OCI-LY3 (cell line): ENCODE results near the gene WWOX.

Experiments used
- H2AFZ ChIP-seq: fragments of 200-600, 300-600 bp; shearing (Covaris generic); 2 replicates; pipeline ENCODE4 v1.6.0; 2014; ENCODE audit warnings: antibody characterized with exemption, low read depth, low read length
- H3K27ac ChIP-seq: fragments of 200-600, 300-600 bp; sonication (generic); 2 replicates; pipeline ENCODE4 v1.5.1; 2014; ENCODE audit warnings: mild to moderate bottlenecking, low read length, moderate library complexity, mixed read lengths
- H3K27me3 ChIP-seq: fragments of 200-600, 300-600 bp; sonication (generic); 2 replicates; pipeline ENCODE4 v1.6.1; 2014; ENCODE audit warnings: low read depth, low read length, mixed read lengths
- H3K36me3 ChIP-seq: fragments of 200-600, 300-600 bp; sonication (generic); replicated peaks from 2 replicates; pipeline ENCODE3; 2014; ENCODE audit warnings: low read depth, low read length, mixed read lengths
- H3K4me1 ChIP-seq: fragments of 300-600, 200-600 bp; sonication (generic); 2 replicates; pipeline ENCODE4 v1.6.1; 2014; ENCODE audit warnings: low read length, mixed read lengths
- H3K4me2 ChIP-seq: fragments of 200-600, 300-600 bp; sonication (generic); 2 replicates; pipeline ENCODE4 v1.6.1; 2014; ENCODE audit warnings: low read length, mixed read lengths
- H3K4me3 ChIP-seq: fragments of 300-600, 200-600 bp; sonication (generic); 2 replicates; pipeline ENCODE4 v1.5.1; 2014; ENCODE audit warnings: antibody characterized with exemption, mild to moderate bottlenecking, low read length, moderate library complexity
- H3K79me2 ChIP-seq: fragments of 300-600, 200-600 bp; shearing (Covaris generic); 2 replicates; pipeline ENCODE4 v1.6.1; 2014; ENCODE audit warnings: mild to moderate bottlenecking, low read length, mixed read lengths
- H3K9ac ChIP-seq: fragments of 300-600, 200-600 bp; shearing (Covaris generic); 2 replicates; pipeline ENCODE4 v1.6.0; 2014; ENCODE audit warnings: mild to moderate bottlenecking, low read length, moderate library complexity
- H3K9me3 ChIP-seq: fragments of 200-600, 300-600 bp; shearing (Covaris generic); 2 replicates; pipeline ENCODE4 v1.6.1; 2014; ENCODE audit warnings: low read length, mixed read lengths; ENCODE audit not compliant: insufficient read depth
- H4K20me1 ChIP-seq: fragments of 200-600, 300-600 bp; sonication (generic); 2 replicates; pipeline ENCODE4 v1.6.1; 2016; ENCODE audit warnings: low read length, mixed read lengths; ENCODE audit not compliant: insufficient read depth
- CTCF ChIP-seq: fragments of 200-600, 300-600 bp; sonication (generic); IDR thresholded peaks from 2 replicates; pipeline ENCODE4 v1.5.1; 2014; ENCODE audit warnings: antibody characterized with exemption, low read length, low read depth
- EZH2phosphoT487 ChIP-seq: fragments of 200-600 bp; shearing (Covaris generic); IDR thresholded peaks from 2 replicates; pipeline ENCODE4 v1.6.1; 2018; ENCODE audit warnings: antibody characterized with exemption, mixed run types, low read depth

The WWOX gene

GRCh38 chr16:79247386-79247785 is 1147.9 kb downstream of the WWOX start:
- TF ChIP-seq EZH2phosphoT487 (no peak), CTCF (no peak)
- Histone ChIP-seq H3K27me3 (peaks cover 16% of the 10 kb centered on the region), H3K79me2 (no peaks in the 10 kb centered on the region), H3K4me2 (no peak overlapping the region), H3K4me3 (no peak overlapping the region), H3K4me1 (no peaks in the 10 kb centered on the region), H3K27ac (no peak overlapping the region), H3K36me3 (no peaks in the 10 kb centered on the region), H2AFZ (no peak overlapping the region), H3K9me3 (no peaks in the 10 kb centered on the region), H3K9ac (no peak overlapping the region), H4K20me1 (no peaks in the 10 kb centered on the region)

GRCh38 chr16:79248351-79248750 is 1148.9 kb downstream of the WWOX start:
- H3K4me1 ChIP-seq, result no peaks in the 10 kb centered on the region
- TF ChIP-seq CTCF (no peak), EZH2phosphoT487 (no peak)
- no peak overlapping the region for H3K27ac ChIP-seq
- H3K4me3 ChIP-seq, result no peak overlapping the region
- H3K27me3 ChIP-seq, result peaks cover 22% of the 10 kb centered on the region
- H3K9me3 ChIP-seq, result no peaks in the 10 kb centered on the region
- no peaks in the 10 kb centered on the region for H4K20me1 ChIP-seq
- H3K79me2 ChIP-seq, result no peaks in the 10 kb centered on the region
- no peak overlapping the region for H3K4me2 ChIP-seq
- H3K36me3 ChIP-seq, result no peaks in the 10 kb centered on the region
- no peak overlapping the region for H2AFZ ChIP-seq
- H3K9ac ChIP-seq, result no peak overlapping the region

- Histone ChIP-seq H3K36me3 (no peaks in the 10 kb centered on the region), H3K4me3 (no peak overlapping the region), H4K20me1 (no peaks in the 10 kb centered on the region), H3K9me3 (no peaks in the 10 kb centered on the region), H3K79me2 (no peaks in the 10 kb centered on the region), H3K4me2 (no peak overlapping the region), H3K27ac (no peak overlapping the region), H3K4me1 (no peaks in the 10 kb centered on the region), H3K27me3 (peaks cover 37% of the 10 kb centered on the region), H2AFZ (no peak overlapping the region), H3K9ac (no peak overlapping the region)
- no peak for TF ChIP-seq CTCF
- no peak for TF ChIP-seq EZH2phosphoT487
These were observed 1151.1 kb downstream of the WWOX start for GRCh38 chr16:79250502-79251098.

GRCh38 chr16:79253100-79253631 is 1153.7 kb downstream of the WWOX start:
- Histone ChIP-seq H4K20me1 (no peaks in the 10 kb centered on the region), H3K9ac (no peak overlapping the region), H3K4me1 (no peaks in the 10 kb centered on the region), H2AFZ (no peak overlapping the region), H3K27ac (no peak overlapping the region), H3K36me3 (no peaks in the 10 kb centered on the region), H3K4me2 (no peak overlapping the region), H3K9me3 (no peaks in the 10 kb centered on the region), H3K27me3 (peaks cover 49% of the 10 kb centered on the region), H3K4me3 (no peak overlapping the region), H3K79me2 (no peaks in the 10 kb centered on the region)
- no peak for TF ChIP-seq CTCF
- no peak for TF ChIP-seq EZH2phosphoT487
